HG02852 (cell line): ENCODE data around the gene HNF1A.

ENCODE experiments used
- ATAC-seq: cut with Tn5 transposase; IDR thresholded peaks from one replicate; pipeline ENCODE4 v1.9.1; 2021; ENCODE audit warnings: mild to moderate bottlenecking, moderate library complexity; ENCODE audit not compliant: unreplicated experiment

HNF1A gene

GRCh38 chr12:121008347-121009098, 30.2 kb downstream of the HNF1A start:
- ATAC-seq: no peak

- ATAC-seq: no peak
These were observed 31.4 kb downstream of the HNF1A start for GRCh38 chr12:121009741-121010140.

GRCh38 chr12:121010860-121011259, 32.5 kb downstream of the HNF1A start:
- no peak for ATAC-seq

- no peak for ATAC-seq
These were observed 33.5 kb downstream of the HNF1A start for GRCh38 chr12:121011820-121012219.

GRCh38 chr12:121013715-121014114, 35.4 kb downstream of the HNF1A start:
- no peak for ATAC-seq

GRCh38 chr12:121015825-121016766, 37.8 kb downstream of the HNF1A start, which contains the start of gene C12orf43:
Gene C12orf43, minus strand, starts transcription at chr12:121016487. Its CDS starts 13 bp downstream, at chr12:121016474.
- peak; percentile 98 for ATAC-seq

GRCh38 chr12:121017966-121018491, 39.7 kb downstream of the HNF1A start:
- no peak for ATAC-seq

GRCh38 chr12:121018860-121019617, 40.7 kb downstream of the HNF1A start:
- no peak for ATAC-seq

GRCh38 chr12:121021754-121022153, 43.4 kb downstream of the HNF1A start:
- no peak for ATAC-seq

GRCh38 chr12:121022713-121023112, 44.4 kb downstream of the HNF1A start:
- no peak for ATAC-seq

- no peak for ATAC-seq
These were observed 45.5 kb downstream of the HNF1A start for GRCh38 chr12:121023799-121024198.

GRCh38 chr12:121025442-121026226, 47.3 kb downstream of the HNF1A start:
- no peak for ATAC-seq

GRCh38 chr12:121026274-121027045, 48.1 kb downstream of the HNF1A start:
- ATAC-seq: no peak

- ATAC-seq: no peak
These were observed 52.4 kb downstream of the HNF1A start for GRCh38 chr12:121030576-121031212.

- no peak for ATAC-seq
These were observed 55.4 kb downstream of the HNF1A start for GRCh38 chr12:121033625-121034349.

GRCh38 chr12:121034616-121035305, 56.4 kb downstream of the HNF1A start:
- ATAC-seq: no peak

- ATAC-seq: no peak
These were observed 58.5 kb downstream of the HNF1A start for GRCh38 chr12:121036810-121037326.
